ENCODE results near the gene ICA1L.

Gene ICA1L

GRCh38 chr2:202883987-202884675 lies 12.6 kb upstream of the ICA1L start:
- Histone ChIP-seq H3K4me3 (ENCODE audit: low read depth, low read length) (no peak overlapping the region), H3K36me3 (replicated peaks) (peaks cover 35% of the 10 kb centered on the region), H3K27me3 (replicated peaks) (no peaks in the 10 kb centered on the region), H3K27ac (no peak overlapping the region)
- in situ Hi-C loops (cut with HindIII; ENCODE audit: low pct_ligation_motif_present, low sequenced_read_pairs), result no loop called here
- TF ChIP-seq, protein P1, sequence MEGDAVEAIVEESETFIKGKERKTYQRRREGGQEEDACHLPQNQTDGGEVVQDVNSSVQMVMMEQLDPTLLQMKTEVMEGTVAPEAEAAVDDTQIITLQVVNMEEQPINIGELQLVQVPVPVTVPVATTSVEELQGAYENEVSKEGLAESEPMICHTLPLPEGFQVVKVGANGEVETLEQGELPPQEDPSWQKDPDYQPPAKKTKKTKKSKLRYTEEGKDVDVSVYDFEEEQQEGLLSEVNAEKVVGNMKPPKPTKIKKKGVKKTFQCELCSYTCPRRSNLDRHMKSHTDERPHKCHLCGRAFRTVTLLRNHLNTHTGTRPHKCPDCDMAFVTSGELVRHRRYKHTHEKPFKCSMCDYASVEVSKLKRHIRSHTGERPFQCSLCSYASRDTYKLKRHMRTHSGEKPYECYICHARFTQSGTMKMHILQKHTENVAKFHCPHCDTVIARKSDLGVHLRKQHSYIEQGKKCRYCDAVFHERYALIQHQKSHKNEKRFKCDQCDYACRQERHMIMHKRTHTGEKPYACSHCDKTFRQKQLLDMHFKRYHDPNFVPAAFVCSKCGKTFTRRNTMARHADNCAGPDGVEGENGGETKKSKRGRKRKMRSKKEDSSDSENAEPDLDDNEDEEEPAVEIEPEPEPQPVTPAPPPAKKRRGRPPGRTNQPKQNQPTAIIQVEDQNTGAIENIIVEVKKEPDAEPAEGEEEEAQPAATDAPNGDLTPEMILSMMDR (IDR thresholded peaks at IDR 0.05; ENCODE audit: low read depth, low read length, missing control alignments), result peak; percentile 44
- peak; percentile 13 for DNase-seq

- Histone ChIP-seq H3K4me3 (ENCODE audit: low read depth, low read length) (no peak overlapping the region), H3K27ac (no peak overlapping the region), H3K27me3 (replicated peaks) (no peaks in the 10 kb centered on the region), H3K36me3 (replicated peaks) (peaks cover 28% of the 10 kb centered on the region)
- DNase-seq, result no peak
- in situ Hi-C loops (cut with HindIII; ENCODE audit: low pct_ligation_motif_present, low sequenced_read_pairs), result no loop called here
- TF ChIP-seq, protein P1 (IDR thresholded peaks at IDR 0.05; ENCODE audit: low read depth, low read length, missing control alignments), result no peak
These were observed 10.0 kb upstream of the ICA1L start for GRCh38 chr2:202881570-202881969.

DNA sequence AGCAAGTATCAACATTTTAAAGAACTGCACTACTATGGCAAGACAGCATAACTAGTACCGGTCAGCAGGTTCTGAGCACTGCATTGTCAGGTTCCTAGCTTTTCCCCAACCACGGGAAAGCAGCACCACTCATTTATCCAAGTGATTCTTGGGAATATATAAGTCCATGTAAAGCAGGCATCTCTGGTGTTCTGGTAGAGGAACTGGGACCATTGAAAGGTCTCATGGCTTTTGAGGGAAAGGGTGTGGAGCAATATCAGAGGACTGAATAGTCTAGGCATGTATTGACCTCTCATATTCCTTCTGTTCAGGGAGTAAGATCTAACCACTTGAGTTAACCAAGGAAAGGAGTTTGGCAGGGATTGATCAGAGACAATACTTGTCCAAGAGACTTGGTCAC lies 6.1 kb upstream of the ICA1L start:
- H3K27me3 ChIP-seq (replicated peaks), result no peaks in the 10 kb centered on the region
- in situ Hi-C loops (cut with HindIII; ENCODE audit: low pct_ligation_motif_present, low sequenced_read_pairs), result no loop called here
- H3K27ac ChIP-seq, result no peak overlapping the region
- TF ChIP-seq, protein P1 (IDR thresholded peaks at IDR 0.05; ENCODE audit: low read depth, low read length, missing control alignments), result no peak
- peaks cover 14% of the 10 kb centered on the region for H3K36me3 ChIP-seq (replicated peaks)
- no peak overlapping the region for H3K4me3 ChIP-seq (ENCODE audit: low read depth, low read length)
- no peak for DNase-seq

DNA sequence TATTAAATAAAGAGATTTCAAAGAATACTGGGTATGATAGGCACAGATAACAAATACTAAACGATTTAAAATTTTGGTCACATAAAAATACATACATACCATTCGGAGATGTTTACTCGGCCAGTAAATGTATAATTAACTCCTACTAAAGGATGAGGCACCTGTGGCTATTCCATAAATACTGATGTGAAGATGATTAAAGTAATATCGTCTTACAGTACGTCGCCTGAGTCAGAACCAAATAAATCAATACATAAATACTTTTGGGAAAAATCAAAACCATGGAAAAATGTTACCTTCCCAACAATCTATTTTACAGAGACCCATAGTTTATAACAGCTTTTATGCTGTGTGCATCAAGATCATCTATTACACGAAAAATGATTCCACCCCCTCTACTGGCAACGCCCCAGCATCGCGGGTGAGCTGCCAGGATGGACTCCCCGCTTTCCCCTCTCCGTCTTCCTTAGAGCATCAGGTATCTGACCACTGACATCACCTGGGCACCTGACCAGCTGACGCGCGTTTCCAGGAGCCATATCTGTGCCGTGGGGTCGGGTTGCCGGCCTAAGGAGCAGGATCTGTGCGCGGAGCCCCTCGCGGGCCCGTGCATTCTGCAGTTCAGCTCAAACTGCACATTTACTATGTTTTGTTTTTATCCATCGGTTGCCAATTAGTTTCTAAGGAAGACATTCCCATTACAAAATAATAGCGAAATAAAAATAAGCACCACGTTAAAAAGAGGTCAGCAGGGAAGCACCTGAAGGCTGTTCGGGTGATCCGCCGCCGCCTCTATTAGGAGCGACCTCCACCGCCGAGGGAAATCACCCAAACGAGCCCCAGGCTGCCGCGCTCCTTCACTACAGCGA lies 901 bp downstream of the ICA1L start:
- TF ChIP-seq, protein P1 (IDR thresholded peaks at IDR 0.05; ENCODE audit: low read depth, low read length, missing control alignments), result peak; percentile 80
- H3K36me3 ChIP-seq (replicated peaks), result no peaks in the 10 kb centered on the region
- in situ Hi-C loops (cut with HindIII; ENCODE audit: low pct_ligation_motif_present, low sequenced_read_pairs), result no loop called here
- H3K27ac ChIP-seq, result peak overlapping the region; percentile 27
- H3K27me3 ChIP-seq (replicated peaks), result no peaks in the 10 kb centered on the region
- peak; percentile 64 for DNase-seq
- peak overlapping the region; percentile 71 for H3K4me3 ChIP-seq (ENCODE audit: low read depth, low read length)

DNA sequence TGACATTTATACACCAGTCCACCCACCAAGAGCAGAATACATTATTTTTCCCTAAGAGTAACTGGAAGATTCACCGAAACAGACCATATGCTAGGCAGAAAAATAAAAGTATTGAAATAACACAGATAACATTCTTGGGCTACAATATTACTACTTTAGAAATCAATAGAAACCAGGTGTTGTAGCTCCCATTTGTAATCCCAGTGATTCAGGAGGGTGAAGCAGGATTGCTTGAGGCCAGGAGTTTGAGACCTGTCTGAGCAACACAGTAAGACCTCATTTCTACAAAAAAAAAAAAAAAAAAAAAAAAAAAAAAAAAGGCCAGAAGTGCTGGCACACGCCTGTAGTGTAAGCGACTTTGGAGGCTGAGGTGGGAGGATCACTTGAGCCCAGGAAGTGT lies 9.6 kb downstream of the ICA1L start:
- TF ChIP-seq, protein P1 (IDR thresholded peaks at IDR 0.05; ENCODE audit: low read depth, low read length, missing control alignments), result no peak
- Histone ChIP-seq H3K36me3 (replicated peaks) (no peaks in the 10 kb centered on the region), H3K27ac (no peak overlapping the region), H3K4me3 (ENCODE audit: low read depth, low read length) (no peak overlapping the region), H3K27me3 (replicated peaks) (no peaks in the 10 kb centered on the region)
- in situ Hi-C loops (cut with HindIII; ENCODE audit: low pct_ligation_motif_present, low sequenced_read_pairs), result no loop called here
- DNase-seq, result no peak
